HG02678 (cell line): ENCODE measurements around the gene NFE2.
"Not testable (repeated sequence)": the region's sequence is repeated elsewhere in the genome, so short reads cannot be mapped to it uniquely, and the experiment has no call there.

Experiments
- ATAC-seq: cut with Tn5 transposase; IDR thresholded peaks from one replicate; pipeline ENCODE4 v1.9.1; 2021; ENCODE audit warnings: mild to moderate bottlenecking, moderate library complexity; ENCODE audit not compliant: unreplicated experiment

Gene NFE2

GRCh38 chr12:54284070-54284780 lies 16.6 kb downstream of the NFE2 start:
- ATAC-seq: not testable (repeated sequence)

- no peak for ATAC-seq
Measured at GRCh38 chr12:54282949-54283593, 17.7 kb downstream of the NFE2 start.

- not testable (repeated sequence) for ATAC-seq
Measured at GRCh38 chr12:54281694-54282093, 19.1 kb downstream of the NFE2 start.

GRCh38 chr12:54281261-54281638 lies 19.6 kb downstream of the NFE2 start:
- not testable (repeated sequence) for ATAC-seq

GRCh38 chr12:54280468-54281260 lies 20.2 kb downstream of the NFE2 start, which contains the start of gene HNRNPA1:
Gene HNRNPA1, plus strand, starts transcription at chr12:54280726. Its CDS starts 82 bp downstream, at chr12:54280808.
- ATAC-seq: peak; percentile 86

GRCh38 chr12:54279632-54280467 lies 21.0 kb downstream of the NFE2 start, which contains the start of gene CBX5:
Gene CBX5, minus strand, starts transcription at chr12:54280122. Its CDS starts 22,472 bp downstream, at chr12:54257650.
- peak; percentile 71 for ATAC-seq

GRCh38 chr12:54279227-54279631 lies 21.6 kb downstream of the NFE2 start:
- no peak for ATAC-seq

- ATAC-seq: no peak
Measured at GRCh38 chr12:54277823-54278276, 23.0 kb downstream of the NFE2 start.

GRCh38 chr12:54276368-54276767 lies 24.4 kb downstream of the NFE2 start:
- no peak for ATAC-seq

- no peak for ATAC-seq
Measured at GRCh38 chr12:54273981-54274380, 26.8 kb downstream of the NFE2 start.

- ATAC-seq: no peak
Measured at GRCh38 chr12:54272214-54272613, 28.6 kb downstream of the NFE2 start.

GRCh38 chr12:54270345-54270744 lies 30.5 kb downstream of the NFE2 start:
- ATAC-seq: no peak

- ATAC-seq: no peak
Measured at GRCh38 chr12:54266852-54267251, 34.0 kb downstream of the NFE2 start.

- ATAC-seq: no peak
Measured at GRCh38 chr12:54265364-54265812, 35.4 kb downstream of the NFE2 start.

- no peak for ATAC-seq
Measured at GRCh38 chr12:54262403-54262925, 38.4 kb downstream of the NFE2 start.

- no peak for ATAC-seq
Measured at GRCh38 chr12:54261815-54262402, 38.9 kb downstream of the NFE2 start.

- ATAC-seq: peak; percentile 85
Measured at GRCh38 chr12:54259194-54260011, 41.4 kb downstream of the NFE2 start.

GRCh38 chr12:54258201-54258681 lies 42.6 kb downstream of the NFE2 start:
- ATAC-seq: no peak

- no peak for ATAC-seq
Measured at GRCh38 chr12:54257332-54257731, 43.5 kb downstream of the NFE2 start.
